HCT116 (cell line): ENCODE results near the gene ACTN4. TPM values are rescaled to one million over a fixed set of nuclear protein-coding genes. Genes with fewer than 3 reads are reported as not detected.

Experiments
- ATAC-seq: fragments of 200-7000 bp; cut with Tn5 transposase; 2 replicates; pipeline ENCODE4 v1.9.1; 2020; ENCODE audit warnings: mild to moderate bottlenecking, moderate library complexity
- BruUV-seq: library from RNA; stranded (reverse); fragments of 400-500 nt; replicated peaks from 2 replicates; lab custom pipeline; 2021; lab: Mats Ljungman, UMichigan
- CTCF ChIA-PET: fragments of 300-600 bp; sonication (Branson Sonifier 250); formaldehyde crosslinking; loops from one replicate; lab custom pipeline; 2021; ENCODE audit warnings: antibody characterized with exemption; lab: Charles Lee
- POLR2A ChIA-PET: fragments of 300-600, 350-600 bp; sonication (Branson Sonifier 250); formaldehyde crosslinking; loops from one replicate; lab custom pipeline; 2021; ENCODE audit warnings: antibody characterized with exemption; lab: Charles Lee
- RAD21 ChIA-PET, 2 experiments: fragments of 300-600 bp; sonication (Branson Sonifier 250); formaldehyde crosslinking; loops; one replicate each; lab custom pipeline; 2023; ENCODE audit warnings: low total read pairs in 2 of 2; ENCODE audit not compliant: uncharacterized antibody in 2 of 2, unreplicated experiment in 2 of 2, low non-redundant PET in 1 of 2; lab: Charles Lee
- DNase-seq: peaks from one replicate; pipeline ENCODE4 v3.0.0-alpha.2; 2010; ENCODE audit warnings: low read depth, low spot score
- H2AFZ ChIP-seq: fragments of 200-600 bp; shearing (Covaris generic), sonication (generic); 2 replicates; pipeline ENCODE4 v1.6.1; 2017; ENCODE audit warnings: low read depth, mixed run types, mixed read lengths, antibody characterized with exemption, low read length; ENCODE audit not compliant: poor library complexity, severe bottlenecking
- H3K27ac ChIP-seq: 2 replicates; pipeline ENCODE4 v1.5.1; 2012; ENCODE audit warnings: low read depth, low read length
- H3K27me3 ChIP-seq: fragments of 200-600 bp; sonication (generic); 2 replicates; pipeline ENCODE4 v1.6.1; 2016; ENCODE audit warnings: mixed run types, low read length, mixed read lengths; ENCODE audit not compliant: insufficient read depth
- H3K36me3 ChIP-seq, 2 experiments: fragments of 200-500 bp in 1 of 2; fragments of 200-600 bp in 1 of 2; sonication (Bioruptor generic) in 1 of 2; sonication (generic) in 1 of 2; 2 replicates each; pipeline versions ENCODE4 v1.5.1 to v1.6.1; 2014 to 2016; ENCODE audit warnings: low read length in 2 of 2, inconsistent platforms in 1 of 2, mixed read lengths in 1 of 2, mixed run types in 1 of 2; ENCODE audit not compliant: insufficient read depth in 2 of 2, control insufficient read depth in 1 of 2
- H3K4me1 ChIP-seq, 2 experiments: fragments of 200-600 bp in 1 of 2; sonication (generic) in 1 of 2; 2 replicates each; pipeline versions ENCODE4 v1.5.1 to v1.6.1; 2012 to 2017; ENCODE audit warnings: low read length in 2 of 2, inconsistent platforms in 1 of 2, mild to moderate bottlenecking in 1 of 2, mixed read lengths in 1 of 2, mixed run types in 1 of 2, moderate library complexity in 1 of 2; ENCODE audit not compliant: insufficient read depth in 2 of 2, control insufficient read depth in 1 of 2
- H3K4me2 ChIP-seq: fragments of 200-600 bp; sonication (generic); 2 replicates; pipeline ENCODE4 v1.6.1; 2017; ENCODE audit warnings: mixed run types, low read length, mixed read lengths
- H3K4me3 ChIP-seq, 2 experiments: fragments of 200-600 bp in 1 of 2; sonication (generic) in 1 of 2; replicated peaks in 1 of 2; 2 replicates each; pipeline ENCODE4 v1.5.1; 2011 to 2016; ENCODE audit warnings: low read length in 2 of 2, control low read depth in 1 of 2, low read depth in 1 of 2, mild to moderate bottlenecking in 1 of 2, mixed read lengths in 1 of 2, mixed run types in 1 of 2
- H3K79me2 ChIP-seq: fragments of 200-600 bp; sonication (generic); 2 replicates; pipeline ENCODE4 v1.6.1; 2017; ENCODE audit warnings: mild to moderate bottlenecking, mixed run types, low read length, moderate library complexity, mixed read lengths; ENCODE audit not compliant: insufficient read depth
- H3K9ac ChIP-seq: fragments of 200-600 bp; sonication (generic); 2 replicates; pipeline ENCODE4 v1.6.1; 2016; ENCODE audit warnings: low read length, mixed read lengths
- H3K9me2 ChIP-seq: fragments of 200-600 bp; sonication (generic), shearing (Covaris generic); 2 replicates; pipeline ENCODE4 v1.6.1; 2017; ENCODE audit warnings: mixed run types, mild to moderate bottlenecking, moderate library complexity; ENCODE audit not compliant: insufficient read depth
- H3K9me3 ChIP-seq, 2 experiments: fragments of 200-500 bp in 1 of 2; fragments of 200-600 bp in 1 of 2; sonication (Bioruptor generic) in 1 of 2; sonication (generic) in 1 of 2; 2 replicates each; pipeline ENCODE4 v1.6.1; 2014 to 2017; ENCODE audit warnings: low read length in 2 of 2, mixed read lengths in 2 of 2, inconsistent platforms in 1 of 2, low read depth in 1 of 2, mild to moderate bottlenecking in 1 of 2, mixed run types in 1 of 2, moderate library complexity in 1 of 2; ENCODE audit not compliant: control insufficient read depth in 1 of 2, insufficient read depth in 1 of 2
- H4K20me1 ChIP-seq: fragments of 200-600 bp; sonication (generic), shearing (Covaris generic); 2 replicates; pipeline ENCODE4 v1.6.1; 2017; ENCODE audit warnings: mixed run types, mild to moderate bottlenecking, moderate library complexity; ENCODE audit not compliant: insufficient read depth
- CBX3 ChIP-seq: IDR thresholded peaks from 2 replicates; pipeline ENCODE4 v1.6.1; 2012; ENCODE audit warnings: low read depth
- CTCF ChIP-seq, 3 experiments: fragments of 200-600 bp in 1 of 3; sonication (generic) in 1 of 3; IDR thresholded peaks in 2 of 3; conservative IDR thresholded peaks in 1 of 3; 2 replicates each; pipeline ENCODE4 v1.5.1; 2012 to 2017; ENCODE audit warnings: low read depth in 2 of 3, low read length in 2 of 3, antibody characterized with exemption in 1 of 3, borderline replicate concordance in 1 of 3, control low read depth in 1 of 3, mild to moderate bottlenecking in 1 of 3, mixed read lengths in 1 of 3, mixed run types in 1 of 3, moderate library complexity in 1 of 3; ENCODE audit not compliant: insufficient read depth in 1 of 3
- EGR1 ChIP-seq: IDR thresholded peaks from 2 replicates; pipeline ENCODE4 v1.6.1; 2012; ENCODE audit warnings: low read depth
- ELF1 ChIP-seq: IDR thresholded peaks from 2 replicates; pipeline ENCODE4 v1.6.1; 2012; ENCODE audit warnings: low read depth, borderline replicate concordance
- EZH2 ChIP-seq: fragments of 200-600 bp; sonication (generic); IDR thresholded peaks from 2 replicates; pipeline ENCODE4 v1.6.1; 2017; ENCODE audit warnings: antibody characterized with exemption, mixed run types
- EZH2phosphoT487 ChIP-seq: fragments of 200-600 bp; IDR thresholded peaks from 2 replicates; pipeline ENCODE4 v1.6.1; 2018; ENCODE audit warnings: antibody characterized with exemption, borderline replicate concordance
- FOSL1 ChIP-seq: IDR thresholded peaks from 2 replicates; pipeline ENCODE4 v1.6.1; 2012; ENCODE audit warnings: low read depth
- JUND ChIP-seq: IDR thresholded peaks from 2 replicates; pipeline ENCODE4 v1.6.1; 2012
- MAX ChIP-seq: IDR thresholded peaks from 2 replicates; pipeline ENCODE4 v1.6.1; 2012
- POLR2A ChIP-seq: IDR thresholded peaks from 2 replicates; pipeline ENCODE4 v1.7.0; 2011; ENCODE audit warnings: borderline replicate concordance; ENCODE audit not compliant: insufficient read depth, insufficient read length; ENCODE audit errors: extremely low read depth
- POLR2AphosphoS5 ChIP-seq: IDR thresholded peaks from 2 replicates; pipeline ENCODE4 v1.6.1; 2011; ENCODE audit warnings: mild to moderate bottlenecking, low read depth, low read length, moderate library complexity
- RAD21 ChIP-seq: IDR thresholded peaks from 2 replicates; pipeline ENCODE4 v1.6.1; 2012; ENCODE audit warnings: low read depth, mild to moderate bottlenecking
- SIN3A ChIP-seq: IDR thresholded peaks from 2 replicates; pipeline ENCODE4 v1.6.1; 2012; ENCODE audit warnings: low read depth
- SP1 ChIP-seq: IDR thresholded peaks from 2 replicates; pipeline ENCODE4 v1.6.1; 2012; ENCODE audit warnings: low read depth
- SRF ChIP-seq: IDR thresholded peaks from 2 replicates; pipeline ENCODE4 v1.6.1; 2012; ENCODE audit warnings: low read depth
- TCF7L2 ChIP-seq: IDR thresholded peaks from 2 replicates; pipeline ENCODE4 v1.7.0; 2011; ENCODE audit warnings: borderline replicate concordance, inconsistent platforms; ENCODE audit not compliant: insufficient read depth, insufficient read length; ENCODE audit errors: extremely low read depth
- ZFX ChIP-seq: fragments of 450-650 bp; IDR thresholded peaks from 2 replicates; pipeline ENCODE4 v1.6.1; 2017
- ZNF274 ChIP-seq: fragments of 200-500 bp; sonication (Bioruptor generic); IDR thresholded peaks from 2 replicates; pipeline ENCODE4 v1.6.1; 2014; ENCODE audit warnings: mild to moderate bottlenecking, low read depth, low read length, inconsistent platforms
- intact Hi-C: fragments of 100-400 bp; cut with micrococcal nuclease; formaldehyde crosslinking; loops from 2 replicates; pipeline ENCODE4 v1.10.0; 2022
- total RNA-seq: library from RNA; stranded (reverse); gene quantifications from one replicate; pipeline ENCODE4 v1.2.1, GENCODE V29; 2021; ENCODE audit not compliant: unreplicated experiment

Gene ACTN4
- total RNA-seq, 1 experiment from 2014 or later, result 651 TPM

- DNase-seq (no peak), ATAC-seq (no peak)
- H3K4me3 ChIP-seq, result no peak overlapping the region
- ChIA-PET CTCF (no interaction called here), RAD21 (no interaction called here), POLR2A (no interaction called here)
- no peaks in the 10 kb centered on the region for H3K27me3 ChIP-seq
- H3K9me3 ChIP-seq, result no peaks in the 10 kb centered on the region
- no peak overlapping the region for H3K4me2 ChIP-seq
- no peak overlapping the region for H2AFZ ChIP-seq
- no peaks in the 10 kb centered on the region for H3K9me2 ChIP-seq
- intact Hi-C loops, result loop anchor here (5.0 kb wide), 1 partner anchor 93 kb away; the partner anchor contains the start of gene ECH1
- H3K4me1 ChIP-seq, result peaks cover 3 to 20% of the 10 kb centered on the region in 2 experiments; a peak in 3 of 4 replicates
- no peaks in the 10 kb centered on the region for H4K20me1 ChIP-seq
- TF ChIP-seq ELF1 (no peak), ZNF274 (no peak), MAX (no peak), TCF7L2 (no peak), JUND (no peak), ZFX (no peak), SIN3A (no peak), POLR2A (no peak), POLR2AphosphoS5 (no peak), CBX3 (no peak), SRF (no peak), EGR1 (no peak), EZH2phosphoT487 (no peak), EZH2 (no peak), RAD21 (no peak), FOSL1 (no peak), SP1 (no peak), CTCF (IDR thresholded peaks at IDR 0.05 in 2 of 3, conservative IDR thresholded peaks at IDR 0.05 in 1 of 3; ENCODE audit: borderline replicate concordance in 1 of 3, insufficient read depth in 1 of 3, low read depth in 2 of 3, low read length in 2 of 3) (no peak)
- H3K79me2 ChIP-seq, result no peaks in the 10 kb centered on the region
- H3K27ac ChIP-seq, result no peak overlapping the region
- no TSS peak for BruUV-seq
- no peaks in the 10 kb centered on the region for H3K36me3 ChIP-seq
- no peak overlapping the region for H3K9ac ChIP-seq
Observed at GRCh38 chr19:38739440-38740256, 92.2 kb downstream of the ACTN4 start.
